Measurements from ENCODE around the gene PRPF38A.

DNA sequence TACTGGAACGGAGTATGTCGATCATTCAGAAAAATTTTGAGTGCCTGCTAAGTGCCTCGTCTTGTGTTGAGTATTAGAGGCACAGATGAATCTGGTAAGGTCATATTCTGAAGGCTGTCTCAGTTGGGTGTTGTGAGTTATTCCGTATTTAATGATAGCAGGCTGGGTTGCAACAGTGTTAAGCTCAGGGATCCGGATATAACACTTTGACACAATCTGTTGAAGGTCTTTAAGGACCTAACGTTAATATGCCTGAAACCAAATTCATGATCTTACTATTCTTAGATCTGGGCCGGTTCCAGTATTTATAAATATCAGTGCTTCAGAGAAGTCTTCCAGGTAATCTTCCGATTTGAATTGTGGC is 555 bp downstream of the PRPF38A start:
- TF ChIP-seq POLR2A (IDR thresholded peaks at IDR 0.05; ENCODE audit: extremely low read depth, insufficient read length) = no peak
- TF ChIP-seq MYC (IDR thresholded peaks at IDR 0.05; ENCODE audit: low read depth, low read length) = no peak
- TF ChIP-seq, protein P1, sequence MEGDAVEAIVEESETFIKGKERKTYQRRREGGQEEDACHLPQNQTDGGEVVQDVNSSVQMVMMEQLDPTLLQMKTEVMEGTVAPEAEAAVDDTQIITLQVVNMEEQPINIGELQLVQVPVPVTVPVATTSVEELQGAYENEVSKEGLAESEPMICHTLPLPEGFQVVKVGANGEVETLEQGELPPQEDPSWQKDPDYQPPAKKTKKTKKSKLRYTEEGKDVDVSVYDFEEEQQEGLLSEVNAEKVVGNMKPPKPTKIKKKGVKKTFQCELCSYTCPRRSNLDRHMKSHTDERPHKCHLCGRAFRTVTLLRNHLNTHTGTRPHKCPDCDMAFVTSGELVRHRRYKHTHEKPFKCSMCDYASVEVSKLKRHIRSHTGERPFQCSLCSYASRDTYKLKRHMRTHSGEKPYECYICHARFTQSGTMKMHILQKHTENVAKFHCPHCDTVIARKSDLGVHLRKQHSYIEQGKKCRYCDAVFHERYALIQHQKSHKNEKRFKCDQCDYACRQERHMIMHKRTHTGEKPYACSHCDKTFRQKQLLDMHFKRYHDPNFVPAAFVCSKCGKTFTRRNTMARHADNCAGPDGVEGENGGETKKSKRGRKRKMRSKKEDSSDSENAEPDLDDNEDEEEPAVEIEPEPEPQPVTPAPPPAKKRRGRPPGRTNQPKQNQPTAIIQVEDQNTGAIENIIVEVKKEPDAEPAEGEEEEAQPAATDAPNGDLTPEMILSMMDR (IDR thresholded peaks at IDR 0.05; ENCODE audit: low read depth, low read length) = no peak

Data from NB4 (cell line).